Osteocyte (in vitro differentiated cells): ENCODE measurements around the gene ACKR2. TPM values are rescaled to one million over a fixed set of nuclear protein-coding genes. Genes with fewer than 3 reads are reported as not detected.

Experiments
- DNase-seq: peaks from one replicate; pipeline ENCODE4 v3.0.0; 2021; ENCODE audit warnings: mixed read lengths; ENCODE audit not compliant: unreplicated experiment; ENCODE audit errors: extremely low spot score
- H3K27ac Mint-ChIP-seq: one replicate; pipeline ENCODE4 v1.8.0; 2021; ENCODE audit warnings: mild to moderate bottlenecking, mixed read lengths; ENCODE audit not compliant: unreplicated experiment
- H3K27me3 Mint-ChIP-seq: one replicate; pipeline ENCODE4 v1.8.0; 2021; ENCODE audit warnings: mixed read lengths; ENCODE audit not compliant: unreplicated experiment
- H3K36me3 Mint-ChIP-seq: one replicate; pipeline ENCODE4 v1.8.0; 2021; ENCODE audit warnings: mixed read lengths; ENCODE audit not compliant: unreplicated experiment
- H3K4me1 Mint-ChIP-seq: one replicate; pipeline ENCODE4 v1.8.0; 2021; ENCODE audit warnings: mixed read lengths; ENCODE audit not compliant: unreplicated experiment
- H3K4me3 Mint-ChIP-seq: one replicate; pipeline ENCODE4 v1.8.0; 2021; ENCODE audit warnings: mild to moderate bottlenecking, moderate library complexity, mixed read lengths; ENCODE audit not compliant: unreplicated experiment
- H3K9me3 Mint-ChIP-seq: one replicate; pipeline ENCODE4 v1.8.0; 2021; ENCODE audit warnings: mixed read lengths; ENCODE audit not compliant: unreplicated experiment
- CTCF ChIP-seq: fragments of 200-600 bp; sonication (generic); IDR thresholded peaks from 2 replicates; pipeline ENCODE4 v1.5.0; 2021; ENCODE audit warnings: antibody characterized with exemption, mild to moderate bottlenecking, moderate library complexity
- total RNA-seq: library from RNA; stranded (reverse); gene quantifications from 2 replicates; pipeline ENCODE4 v1.2.1, GENCODE V29; 2021

Gene ACKR2
- total RNA-seq, 1 donor from 2014 or later = 0.19 TPM

GRCh38 chr3:42853056-42853455 lies 43.8 kb downstream of the ACKR2 start:
- H3K27ac Mint-ChIP-seq = no peak overlapping the region
- H3K4me1 Mint-ChIP-seq = no peaks in the 10 kb centered on the region
- no peak for TF ChIP-seq CTCF
- DNase-seq = no peak
- H3K9me3 Mint-ChIP-seq = no peaks in the 10 kb centered on the region
- H3K36me3 Mint-ChIP-seq = no peaks in the 10 kb centered on the region
- no peak overlapping the region for H3K4me3 Mint-ChIP-seq
- H3K27me3 Mint-ChIP-seq = peaks cover 25% of the 10 kb centered on the region

- H3K4me1 Mint-ChIP-seq = no peaks in the 10 kb centered on the region
- no peak for DNase-seq
- peaks cover 27% of the 10 kb centered on the region for H3K27me3 Mint-ChIP-seq
- no peaks in the 10 kb centered on the region for H3K36me3 Mint-ChIP-seq
- H3K9me3 Mint-ChIP-seq = no peaks in the 10 kb centered on the region
- H3K4me3 Mint-ChIP-seq = no peak overlapping the region
- H3K27ac Mint-ChIP-seq = no peak overlapping the region
- TF ChIP-seq CTCF = no peak
Observed at GRCh38 chr3:42853739-42854302, 44.6 kb downstream of the ACKR2 start.

GRCh38 chr3:42855219-42855546 lies 45.9 kb downstream of the ACKR2 start:
- Mint-ChIP-seq H3K27me3 (peaks cover 29% of the 10 kb centered on the region), H3K36me3 (no peaks in the 10 kb centered on the region), H3K4me1 (no peaks in the 10 kb centered on the region), H3K27ac (no peak overlapping the region), H3K4me3 (no peak overlapping the region), H3K9me3 (no peaks in the 10 kb centered on the region)
- no peak for DNase-seq
- TF ChIP-seq CTCF = no peak

GRCh38 chr3:42855547-42856380 lies 46.5 kb downstream of the ACKR2 start:
- peaks cover 32% of the 10 kb centered on the region for H3K27me3 Mint-ChIP-seq
- no peaks in the 10 kb centered on the region for H3K4me1 Mint-ChIP-seq
- no peak overlapping the region for H3K4me3 Mint-ChIP-seq
- H3K9me3 Mint-ChIP-seq = no peaks in the 10 kb centered on the region
- H3K36me3 Mint-ChIP-seq = no peaks in the 10 kb centered on the region
- H3K27ac Mint-ChIP-seq = no peak overlapping the region
- TF ChIP-seq CTCF = no peak
- DNase-seq = no peak

GRCh38 chr3:42856544-42856943 lies 47.3 kb downstream of the ACKR2 start:
- no peak for TF ChIP-seq CTCF
- no peaks in the 10 kb centered on the region for H3K9me3 Mint-ChIP-seq
- no peak for DNase-seq

More at GRCh38 chr3:42856544-42856943, 47.3 kb downstream of the ACKR2 start:
- Mint-ChIP-seq H3K27ac (no peak overlapping the region), H3K4me1 (no peaks in the 10 kb centered on the region), H3K36me3 (no peaks in the 10 kb centered on the region), H3K4me3 (no peak overlapping the region), H3K27me3 (peaks cover 39% of the 10 kb centered on the region)
